ENCODE data around the gene ZFYVE28.

DNA sequence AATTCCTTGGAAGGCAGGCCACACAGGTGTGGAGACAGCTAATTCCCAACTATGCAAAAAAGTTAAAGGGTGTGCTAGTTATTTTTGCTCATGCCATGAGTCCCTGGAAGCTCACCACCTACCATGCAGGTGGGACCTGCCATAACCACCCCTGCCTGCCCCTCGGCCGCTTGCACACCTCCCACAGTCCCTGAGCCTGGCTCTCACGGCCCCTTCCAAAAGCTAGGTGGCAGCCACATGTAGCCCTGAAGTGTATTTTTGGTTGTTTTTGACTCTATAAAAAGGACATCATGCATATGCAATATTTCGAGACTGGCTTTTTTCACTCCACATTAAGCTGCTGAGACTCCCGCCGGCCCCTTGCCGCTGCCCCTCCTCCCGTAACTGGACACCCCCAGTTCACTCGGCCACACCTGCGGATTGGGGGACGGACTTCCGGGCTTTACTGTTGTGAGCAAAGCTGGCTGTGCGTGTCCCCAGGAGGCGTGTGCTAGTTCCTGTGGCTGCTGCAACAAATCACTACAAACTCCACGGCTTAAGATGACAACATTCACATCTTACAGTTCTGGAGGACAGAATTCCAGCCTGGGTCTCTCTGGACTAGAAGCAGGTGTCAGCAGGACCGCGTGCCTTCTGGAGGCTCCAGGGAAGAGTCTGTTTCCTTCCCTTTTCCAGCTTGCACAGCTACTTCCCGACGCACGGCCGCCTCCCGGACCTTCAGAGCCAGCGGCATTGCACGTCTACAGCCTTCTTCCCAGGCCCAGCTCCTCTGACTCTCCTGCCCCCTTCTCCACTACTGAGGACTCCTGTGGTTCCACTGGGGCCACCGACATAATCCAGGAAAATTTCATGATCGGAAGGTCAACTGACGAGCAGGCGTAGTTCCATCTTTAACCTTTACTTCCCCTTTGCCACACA, 24.8 kb downstream of the ZFYVE28 start:
- TF ChIP-seq, protein P1, sequence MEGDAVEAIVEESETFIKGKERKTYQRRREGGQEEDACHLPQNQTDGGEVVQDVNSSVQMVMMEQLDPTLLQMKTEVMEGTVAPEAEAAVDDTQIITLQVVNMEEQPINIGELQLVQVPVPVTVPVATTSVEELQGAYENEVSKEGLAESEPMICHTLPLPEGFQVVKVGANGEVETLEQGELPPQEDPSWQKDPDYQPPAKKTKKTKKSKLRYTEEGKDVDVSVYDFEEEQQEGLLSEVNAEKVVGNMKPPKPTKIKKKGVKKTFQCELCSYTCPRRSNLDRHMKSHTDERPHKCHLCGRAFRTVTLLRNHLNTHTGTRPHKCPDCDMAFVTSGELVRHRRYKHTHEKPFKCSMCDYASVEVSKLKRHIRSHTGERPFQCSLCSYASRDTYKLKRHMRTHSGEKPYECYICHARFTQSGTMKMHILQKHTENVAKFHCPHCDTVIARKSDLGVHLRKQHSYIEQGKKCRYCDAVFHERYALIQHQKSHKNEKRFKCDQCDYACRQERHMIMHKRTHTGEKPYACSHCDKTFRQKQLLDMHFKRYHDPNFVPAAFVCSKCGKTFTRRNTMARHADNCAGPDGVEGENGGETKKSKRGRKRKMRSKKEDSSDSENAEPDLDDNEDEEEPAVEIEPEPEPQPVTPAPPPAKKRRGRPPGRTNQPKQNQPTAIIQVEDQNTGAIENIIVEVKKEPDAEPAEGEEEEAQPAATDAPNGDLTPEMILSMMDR (IDR thresholded peaks at IDR 0.05; ENCODE audit: low read depth, low read length, poor library complexity, severe bottlenecking): no peak
- TF ChIP-seq EZH2phosphoT487 (IDR thresholded peaks at IDR 0.05; ENCODE audit: borderline replicate concordance, low read length): no peak
